ENCODE data around the gene PTPRD. TPM values are rescaled to one million over a fixed set of nuclear protein-coding genes. Genes with fewer than 3 reads are reported as not detected.

Gene PTPRD
- total and polyA plus RNA-seq, 9 of the 15 experiments (the other 6 are each of a cell fraction or from before 2014, with no cell fraction given): 0.11 TPM; not detected in 8

DNA sequence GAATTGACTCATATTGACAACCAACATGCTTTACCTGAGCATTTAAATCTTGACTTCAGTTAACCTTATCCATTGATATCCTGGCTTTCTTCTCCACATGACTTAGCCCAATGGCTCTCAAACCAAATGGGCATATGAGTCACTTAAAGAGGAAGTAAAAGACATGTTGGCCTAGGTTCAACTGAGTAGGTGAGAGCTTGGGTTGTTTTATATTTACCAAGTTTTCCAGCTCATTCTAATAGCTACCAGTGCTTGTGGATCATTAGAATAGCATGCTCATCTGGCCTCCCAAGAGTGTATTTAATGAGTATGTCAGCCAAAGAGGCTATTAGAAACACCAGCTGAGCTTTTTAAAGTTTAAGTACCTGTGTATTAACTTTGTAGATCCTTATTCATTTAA, 1049.0 kb downstream of the PTPRD start:
- FAIRE-seq (no peak), ATAC-seq (no peak), DNase-seq (ENCODE audit: extremely low read depth in 1 of 4, low spot score in 3 of 4) (no peak)
- Histone ChIP-seq H2AFZ (ENCODE audit: low read depth, low read length) (no peak overlapping the region), H3K4me2 (ENCODE audit: insufficient read depth, low read length) (no peak overlapping the region), H3K79me2 (ENCODE audit: control insufficient read depth, insufficient read depth, low read length) (no peaks in the 10 kb centered on the region), H4K20me1 (replicated peaks; ENCODE audit: control insufficient read depth, insufficient read depth, low read length) (no peaks in the 10 kb centered on the region), H3K9me3 (replicated peaks; ENCODE audit: control insufficient read depth, insufficient read depth, low read depth, low read length) (no peaks in the 10 kb centered on the region), H3K27me3 (ENCODE audit: control insufficient read depth in 2 of 2, insufficient read depth in 2 of 2, low read length in 2 of 2) (no peaks in the 10 kb centered on the region), H3K36me3 (ENCODE audit: control insufficient read depth, insufficient read depth, low read length) (no peaks in the 10 kb centered on the region), H3K9me1 (ENCODE audit: control insufficient read depth, insufficient read depth, low read length) (no peaks in the 10 kb centered on the region), H3K9ac (ENCODE audit: insufficient read depth in 1 of 2, low read depth in 2 of 2, low read length in 2 of 2) (no peak overlapping the region), H3K27ac (ENCODE audit: extremely low read depth, low read depth, low read length) (no peak overlapping the region), H3K4me1 (replicated peaks in 1 of 2; ENCODE audit: control insufficient read depth in 2 of 2, insufficient read depth in 2 of 2, low read length in 2 of 2) (no peaks in the 10 kb centered on the region), H3K4me3 (no peak overlapping the region)
- in situ Hi-C loops (cut with MboI) (no loop called here), intact Hi-C loops (cut with micrococcal nuclease) (no loop called here)
- no TSS peak for BruUV-seq (replicated peaks)
- TF ChIP-seq EP300 (IDR thresholded peaks at IDR 0.05; ENCODE audit: low read length) (no peak), U2AF1 (optimal IDR thresholded peaks at IDR 0.05; ENCODE audit: low read depth, low read length) (no peak), ZC3H11A (IDR thresholded peaks at IDR 0.05; ENCODE audit: low read depth, low read length) (no peak), HMG20B (CRISPR knock-in tag; IDR thresholded peaks at IDR 0.05) (no peak), ETS1 (conservative IDR thresholded peaks at IDR 0.05; ENCODE audit: control insufficient read depth, low read depth, low read length) (no peak), ZBTB34 (CRISPR knock-in tag; IDR thresholded peaks at IDR 0.05) (no peak), EWSR1 (IDR thresholded peaks at IDR 0.05; ENCODE audit: borderline replicate concordance, low read depth, partially characterized antibody) (no peak)
- ChIA-PET CTCF (ENCODE audit: low intra/inter-chr PET ratio) (no interaction called here), POLR2A (no interaction called here)
